OCI-LY3 (cell line): ENCODE data around the gene ANKRD63.

Source experiments
- H2AFZ ChIP-seq: fragments of 200-600, 300-600 bp; shearing (Covaris generic); 2 replicates; pipeline ENCODE4 v1.6.0; 2014; ENCODE audit warnings: antibody characterized with exemption, low read depth, low read length
- H3K27ac ChIP-seq: fragments of 200-600, 300-600 bp; sonication (generic); 2 replicates; pipeline ENCODE4 v1.5.1; 2014; ENCODE audit warnings: mild to moderate bottlenecking, low read length, moderate library complexity, mixed read lengths
- H3K27me3 ChIP-seq: fragments of 200-600, 300-600 bp; sonication (generic); 2 replicates; pipeline ENCODE4 v1.6.1; 2014; ENCODE audit warnings: low read depth, low read length, mixed read lengths
- H3K36me3 ChIP-seq: fragments of 200-600, 300-600 bp; sonication (generic); replicated peaks from 2 replicates; pipeline ENCODE3; 2014; ENCODE audit warnings: low read depth, low read length, mixed read lengths
- H3K4me1 ChIP-seq: fragments of 300-600, 200-600 bp; sonication (generic); 2 replicates; pipeline ENCODE4 v1.6.1; 2014; ENCODE audit warnings: low read length, mixed read lengths
- H3K4me2 ChIP-seq: fragments of 200-600, 300-600 bp; sonication (generic); 2 replicates; pipeline ENCODE4 v1.6.1; 2014; ENCODE audit warnings: low read length, mixed read lengths
- H3K4me3 ChIP-seq: fragments of 300-600, 200-600 bp; sonication (generic); 2 replicates; pipeline ENCODE4 v1.5.1; 2014; ENCODE audit warnings: antibody characterized with exemption, mild to moderate bottlenecking, low read length, moderate library complexity
- H3K79me2 ChIP-seq: fragments of 300-600, 200-600 bp; shearing (Covaris generic); 2 replicates; pipeline ENCODE4 v1.6.1; 2014; ENCODE audit warnings: mild to moderate bottlenecking, low read length, mixed read lengths
- H3K9ac ChIP-seq: fragments of 300-600, 200-600 bp; shearing (Covaris generic); 2 replicates; pipeline ENCODE4 v1.6.0; 2014; ENCODE audit warnings: mild to moderate bottlenecking, low read length, moderate library complexity
- H3K9me3 ChIP-seq: fragments of 200-600, 300-600 bp; shearing (Covaris generic); 2 replicates; pipeline ENCODE4 v1.6.1; 2014; ENCODE audit warnings: low read length, mixed read lengths; ENCODE audit not compliant: insufficient read depth
- H4K20me1 ChIP-seq: fragments of 200-600, 300-600 bp; sonication (generic); 2 replicates; pipeline ENCODE4 v1.6.1; 2016; ENCODE audit warnings: low read length, mixed read lengths; ENCODE audit not compliant: insufficient read depth
- CTCF ChIP-seq: fragments of 200-600, 300-600 bp; sonication (generic); IDR thresholded peaks from 2 replicates; pipeline ENCODE4 v1.5.1; 2014; ENCODE audit warnings: antibody characterized with exemption, low read length, low read depth
- EZH2phosphoT487 ChIP-seq: fragments of 200-600 bp; shearing (Covaris generic); IDR thresholded peaks from 2 replicates; pipeline ENCODE4 v1.6.1; 2018; ENCODE audit warnings: antibody characterized with exemption, mixed run types, low read depth

The ANKRD63 gene

GRCh38 chr15:40295877-40296560, 13.2 kb upstream of the ANKRD63 start:
- H3K27ac ChIP-seq, result no peak overlapping the region
- no peaks in the 10 kb centered on the region for H3K27me3 ChIP-seq
- no peaks in the 10 kb centered on the region; the same call in 1 of the 2 replicates for H3K9me3 ChIP-seq
- no peak overlapping the region for H3K4me3 ChIP-seq
- peaks cover 11% of the 10 kb centered on the region for H3K36me3 ChIP-seq
- no peak overlapping the region for H2AFZ ChIP-seq
- no peaks in the 10 kb centered on the region for H3K79me2 ChIP-seq
- H4K20me1 ChIP-seq, result no peaks in the 10 kb centered on the region
- no peak overlapping the region for H3K4me2 ChIP-seq
- TF ChIP-seq CTCF (no peak), EZH2phosphoT487 (no peak)
- H3K4me1 ChIP-seq, result no peaks in the 10 kb centered on the region
- H3K9ac ChIP-seq, result no peak overlapping the region

- Histone ChIP-seq H3K9ac (no peak overlapping the region), H3K27me3 (no peaks in the 10 kb centered on the region), H3K4me3 (no peak overlapping the region), H3K9me3 (no peaks in the 10 kb centered on the region), H3K27ac (no peak overlapping the region), H3K4me1 (no peaks in the 10 kb centered on the region), H2AFZ (no peak overlapping the region), H3K79me2 (no peaks in the 10 kb centered on the region), H3K36me3 (peaks cover 4% of the 10 kb centered on the region), H3K4me2 (no peak overlapping the region), H4K20me1 (no peaks in the 10 kb centered on the region)
- TF ChIP-seq EZH2phosphoT487 (no peak), CTCF (no peak)
Observed at GRCh38 chr15:40295297-40295696, 12.4 kb upstream of the ANKRD63 start.

- Histone ChIP-seq H3K27ac (no peak overlapping the region), H3K9me3 (no peaks in the 10 kb centered on the region), H3K4me2 (no peak overlapping the region), H4K20me1 (no peaks in the 10 kb centered on the region), H3K9ac (no peak overlapping the region), H3K36me3 (peaks cover 1% of the 10 kb centered on the region), H3K4me1 (no peaks in the 10 kb centered on the region), H3K27me3 (no peaks in the 10 kb centered on the region), H3K79me2 (no peaks in the 10 kb centered on the region), H2AFZ (no peak overlapping the region), H3K4me3 (no peak overlapping the region)
- no peak for TF ChIP-seq EZH2phosphoT487
- TF ChIP-seq CTCF, result no peak
Observed at GRCh38 chr15:40293905-40294895, 11.3 kb upstream of the ANKRD63 start.

GRCh38 chr15:40293006-40293405, 10.1 kb upstream of the ANKRD63 start:
- no peak overlapping the region for H3K27ac ChIP-seq
- no peaks in the 10 kb centered on the region for H3K9me3 ChIP-seq
- H3K9ac ChIP-seq, result no peak overlapping the region
- no peaks in the 10 kb centered on the region for H3K36me3 ChIP-seq
- no peaks in the 10 kb centered on the region for H3K79me2 ChIP-seq
- no peak overlapping the region for H3K4me3 ChIP-seq
- TF ChIP-seq EZH2phosphoT487 (no peak), CTCF (no peak)
- H3K27me3 ChIP-seq, result no peaks in the 10 kb centered on the region
- no peaks in the 10 kb centered on the region for H4K20me1 ChIP-seq
- no peaks in the 10 kb centered on the region for H3K4me1 ChIP-seq
- H3K4me2 ChIP-seq, result no peak overlapping the region
- no peak overlapping the region for H2AFZ ChIP-seq
